HG02884 (cell line): ENCODE measurements around the gene PRTFDC1.

ENCODE experiments used
- ATAC-seq: cut with Tn5 transposase; IDR thresholded peaks from one replicate; pipeline ENCODE4 v1.9.1; 2021; ENCODE audit warnings: mild to moderate bottlenecking, moderate library complexity; ENCODE audit not compliant: unreplicated experiment

PRTFDC1 gene

DNA sequence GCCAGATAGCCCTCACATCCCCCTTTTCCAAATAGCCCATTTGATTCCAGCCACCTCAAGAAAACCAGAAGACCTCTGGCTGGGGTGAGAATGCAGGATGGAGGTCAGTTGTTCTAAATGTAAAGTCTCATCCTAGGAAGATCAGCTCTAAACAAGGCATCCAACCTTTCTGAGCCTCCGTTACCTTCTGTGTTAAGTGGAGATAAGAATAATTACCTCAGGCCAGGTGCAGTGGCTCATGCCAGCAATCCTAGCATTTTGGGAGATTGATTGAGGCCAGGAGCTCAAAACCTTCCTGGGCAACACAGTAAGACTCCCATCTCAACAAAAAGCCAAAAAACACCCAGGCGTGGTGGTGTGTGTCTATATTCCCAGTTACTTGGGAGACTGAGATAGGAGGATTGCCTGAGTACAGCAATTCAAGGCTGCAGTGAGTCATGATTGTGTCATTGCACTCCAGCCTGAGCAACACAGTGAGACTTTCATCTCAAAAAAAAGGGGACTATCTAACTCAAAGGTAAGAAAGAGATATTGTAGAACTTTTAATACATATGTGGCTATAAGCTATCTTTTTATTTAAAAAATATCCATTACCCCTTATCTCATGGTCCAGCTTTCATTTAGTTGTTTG is 43.5 kb downstream of the PRTFDC1 start:
- no peak for ATAC-seq

DNA sequence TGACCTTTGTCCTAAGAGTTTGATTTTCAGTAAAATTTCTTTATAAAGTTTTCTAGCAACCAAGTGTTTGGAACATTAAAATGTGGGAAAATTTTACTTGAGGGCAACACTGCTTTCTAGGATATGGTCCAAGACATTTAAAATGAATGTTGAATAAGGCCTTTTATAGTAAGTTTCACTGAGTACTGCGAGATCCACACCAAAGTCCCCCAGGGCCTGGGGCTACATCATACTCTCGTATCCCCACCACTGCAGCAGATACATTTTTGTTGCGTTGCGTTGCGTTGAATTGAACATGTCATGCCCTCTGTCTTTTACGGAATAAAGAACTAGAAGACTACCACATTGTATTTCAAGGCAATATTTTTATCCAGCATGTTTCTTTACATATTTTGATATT is 44.5 kb downstream of the PRTFDC1 start:
- no peak for ATAC-seq

DNA sequence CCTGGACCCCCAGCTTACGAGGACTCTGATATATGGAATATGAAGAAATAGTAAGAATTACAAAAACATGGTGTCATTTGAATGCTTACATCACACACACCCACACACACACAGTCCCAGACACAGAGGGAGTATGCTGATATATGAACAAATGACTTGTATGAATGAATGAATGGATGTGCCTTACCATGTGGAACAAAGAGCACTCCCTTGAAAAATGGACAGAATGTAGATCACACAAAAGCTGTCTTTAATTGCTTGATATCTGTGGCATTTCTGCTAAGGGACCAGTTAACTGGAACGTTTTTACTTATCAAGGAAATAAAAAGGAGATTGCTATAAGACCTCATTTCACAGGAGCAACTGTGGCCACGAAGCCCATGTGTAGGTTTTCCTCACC is 46.0 kb downstream of the PRTFDC1 start:
- ATAC-seq: no peak

DNA sequence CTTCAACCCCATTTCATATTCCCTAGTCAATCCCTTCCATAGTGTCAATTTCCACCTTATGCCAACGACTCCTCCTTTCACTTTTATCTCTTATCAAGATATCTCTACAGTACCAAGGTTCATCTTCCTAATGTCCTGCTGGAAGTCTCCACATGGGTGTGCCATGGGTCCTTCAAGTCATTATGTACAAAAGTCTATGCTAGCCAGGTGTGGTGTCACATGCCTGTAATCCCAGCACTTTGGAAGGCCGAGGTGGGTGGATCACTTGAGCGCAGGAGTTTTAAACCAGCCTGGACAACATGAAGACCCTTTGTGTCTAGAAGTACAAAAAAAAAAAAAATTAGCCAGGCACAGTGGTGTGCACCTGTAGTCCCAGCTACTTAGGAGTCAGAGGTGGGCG is 47.6 kb downstream of the PRTFDC1 start:
- no peak for ATAC-seq

DNA sequence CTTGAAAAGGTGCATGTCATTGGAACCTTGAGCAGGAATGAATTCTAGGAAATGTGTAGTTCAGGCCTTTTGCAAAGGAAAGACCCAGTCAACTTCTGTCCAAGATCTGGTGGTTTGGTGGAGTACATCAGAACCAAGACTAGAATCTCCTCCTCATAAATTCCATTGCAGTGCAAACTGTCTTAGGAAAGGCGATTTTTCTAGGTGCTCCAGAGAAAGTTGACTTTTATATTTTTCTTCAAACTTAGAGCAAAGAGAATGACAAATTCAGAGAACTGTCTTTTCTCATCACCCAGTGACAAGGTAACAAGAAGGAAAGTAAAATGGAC is 50.0 kb downstream of the PRTFDC1 start:
- ATAC-seq: no peak

DNA sequence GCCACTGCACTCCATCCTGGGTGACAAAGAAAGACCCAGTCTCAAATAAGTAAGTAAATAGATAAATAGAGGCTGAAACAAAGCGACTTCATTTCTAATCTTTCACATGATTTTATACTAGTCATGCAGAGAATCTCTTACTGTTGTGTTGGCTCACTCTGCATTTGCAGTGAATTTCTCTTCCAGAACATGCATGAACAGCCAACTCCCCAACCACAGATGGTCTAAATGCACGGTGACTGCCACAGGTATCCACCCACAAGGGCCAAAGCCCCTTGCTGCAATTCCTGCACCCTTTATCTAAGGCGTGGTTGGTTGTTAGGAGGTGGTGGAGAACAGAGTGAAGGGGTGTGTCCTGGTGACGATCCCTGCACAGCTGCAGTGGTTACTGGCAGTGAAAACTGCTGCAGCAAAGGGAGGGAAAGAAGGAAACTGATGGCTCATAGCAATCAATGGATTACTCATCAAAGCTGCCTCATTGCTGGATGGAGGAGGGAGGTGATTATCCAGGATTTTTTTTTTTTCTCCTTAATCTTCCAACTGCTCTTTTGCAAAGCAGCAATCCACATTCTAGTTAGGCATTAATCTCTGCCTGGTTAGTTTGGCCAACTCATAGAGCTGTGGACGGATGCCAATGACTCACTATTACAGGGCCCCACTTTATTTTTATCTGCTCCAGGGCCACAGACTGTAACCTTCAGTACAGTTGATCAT is 50.6 kb downstream of the PRTFDC1 start:
- peak; percentile 27 for ATAC-seq

DNA sequence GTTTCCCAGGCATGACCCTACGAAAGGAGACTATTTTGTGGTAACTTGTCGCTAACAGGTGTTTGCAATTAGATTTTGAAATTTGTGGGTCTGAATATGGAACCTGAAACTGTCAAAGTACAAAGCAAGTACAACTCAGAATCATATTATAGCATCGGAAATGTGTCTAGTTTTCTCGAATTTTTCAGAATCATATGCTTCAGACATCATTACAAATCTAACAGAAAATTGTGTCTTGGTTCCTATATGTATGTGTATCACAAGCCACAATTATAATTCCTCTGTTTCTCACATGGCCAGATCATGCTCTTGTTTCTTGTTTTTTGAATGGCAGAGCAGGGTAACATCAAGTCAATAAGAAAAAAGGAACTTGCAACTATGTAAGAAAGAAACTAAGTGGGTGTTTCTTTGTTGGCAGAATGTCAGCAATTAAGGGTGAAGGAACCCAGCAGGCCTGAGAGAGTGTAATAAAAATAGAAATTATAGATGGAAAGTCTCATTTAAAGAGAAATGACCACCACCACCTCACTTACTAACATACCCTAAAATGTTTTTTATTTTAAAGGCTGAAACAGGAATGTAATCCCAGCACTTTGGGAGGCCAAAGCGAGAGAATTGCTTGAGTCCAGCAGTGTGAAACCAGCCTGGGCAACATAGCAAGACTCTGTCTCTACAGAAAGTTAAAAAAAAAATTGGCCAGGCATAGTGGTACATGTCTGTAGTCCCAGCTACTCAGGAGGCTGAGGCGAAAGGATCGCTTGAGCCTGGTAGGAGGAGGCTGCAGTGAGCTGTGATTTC is 51.3 kb downstream of the PRTFDC1 start:
- ATAC-seq: peak; percentile 78

DNA sequence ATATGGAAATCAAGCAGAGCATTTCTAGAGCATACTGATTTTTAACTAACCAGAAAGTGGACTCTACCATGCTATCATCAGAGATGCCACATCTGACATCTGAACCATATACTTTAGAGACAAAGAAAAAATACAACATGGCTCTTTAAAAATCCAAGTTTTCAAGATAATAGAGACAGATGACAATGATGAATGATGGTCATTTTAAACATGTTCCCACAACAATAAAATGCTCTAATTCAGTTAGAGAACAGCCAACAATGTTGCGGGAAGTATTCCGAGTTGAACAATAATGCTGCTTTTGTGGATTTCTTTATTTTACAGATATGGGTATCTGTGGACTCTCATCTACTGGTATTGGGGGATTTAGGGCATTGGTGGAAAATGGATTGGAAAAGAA is 52.8 kb downstream of the PRTFDC1 start:
- no peak for ATAC-seq

DNA sequence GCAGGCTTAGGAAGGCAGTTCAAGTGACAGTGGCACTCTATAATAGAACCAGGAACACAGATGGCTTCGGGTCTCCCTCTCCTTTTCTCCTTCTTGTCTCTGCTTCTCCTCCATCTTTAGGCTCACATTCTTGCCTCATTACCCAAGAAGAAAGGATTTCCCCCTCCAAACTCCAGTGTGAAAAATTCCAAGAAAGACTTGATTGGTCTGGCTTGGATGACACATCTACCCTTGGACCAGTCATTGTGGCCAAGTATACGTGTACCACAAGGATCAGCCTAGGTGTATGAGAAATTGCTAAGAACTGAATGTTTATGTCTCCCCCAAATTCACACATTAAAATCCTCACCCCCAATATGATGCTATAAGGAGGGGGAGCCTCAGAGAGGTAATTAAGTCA is 53.9 kb downstream of the PRTFDC1 start:
- ATAC-seq: no peak

DNA sequence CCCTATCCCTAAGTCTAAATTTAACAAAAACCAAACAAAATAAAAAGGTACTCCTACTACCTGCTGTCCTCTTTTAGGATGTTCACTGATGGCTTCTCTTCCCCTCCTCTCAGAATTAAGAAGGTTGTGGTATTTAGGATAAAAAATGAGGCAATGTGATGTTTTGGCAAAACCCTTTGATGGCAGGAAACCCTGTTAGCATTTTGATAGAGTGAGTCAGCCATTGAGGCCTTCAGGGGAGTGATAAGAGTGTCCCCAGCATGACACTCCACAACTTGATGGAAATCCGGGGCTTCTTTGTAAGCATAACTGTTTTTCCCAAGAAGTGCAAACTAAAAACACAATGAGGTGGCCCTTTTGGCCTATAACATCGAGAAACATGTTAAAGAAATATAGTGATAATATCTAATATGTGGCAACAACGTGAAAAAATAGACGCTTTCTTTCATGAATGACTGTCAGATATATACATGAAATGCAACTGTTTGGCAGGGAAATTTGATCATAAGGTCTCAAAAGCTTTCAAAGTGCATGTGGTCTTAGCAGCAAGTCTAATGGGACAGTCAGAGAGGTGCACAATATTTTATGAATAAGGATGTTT is 55.0 kb downstream of the PRTFDC1 start:
- no peak for ATAC-seq

DNA sequence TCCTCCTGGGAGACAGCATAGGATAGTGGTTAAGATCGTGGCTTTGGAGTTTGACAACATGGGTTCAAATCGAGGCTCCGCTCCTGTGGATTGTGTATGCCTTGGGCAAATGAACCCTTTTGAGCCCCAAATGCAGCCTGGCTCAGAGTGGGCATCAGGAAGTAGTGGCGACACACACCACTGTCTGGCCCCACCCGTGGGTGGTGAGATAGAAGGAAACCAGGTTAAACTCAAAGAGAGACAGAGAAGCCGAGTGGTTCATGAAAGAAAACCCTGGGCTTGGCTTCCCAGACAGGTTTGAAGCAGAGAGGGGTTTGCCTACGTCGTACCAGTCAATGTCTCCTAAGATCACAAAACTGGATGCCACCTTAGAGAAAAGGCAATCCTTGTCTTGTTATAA is 57.7 kb downstream of the PRTFDC1 start:
- ATAC-seq: no peak

DNA sequence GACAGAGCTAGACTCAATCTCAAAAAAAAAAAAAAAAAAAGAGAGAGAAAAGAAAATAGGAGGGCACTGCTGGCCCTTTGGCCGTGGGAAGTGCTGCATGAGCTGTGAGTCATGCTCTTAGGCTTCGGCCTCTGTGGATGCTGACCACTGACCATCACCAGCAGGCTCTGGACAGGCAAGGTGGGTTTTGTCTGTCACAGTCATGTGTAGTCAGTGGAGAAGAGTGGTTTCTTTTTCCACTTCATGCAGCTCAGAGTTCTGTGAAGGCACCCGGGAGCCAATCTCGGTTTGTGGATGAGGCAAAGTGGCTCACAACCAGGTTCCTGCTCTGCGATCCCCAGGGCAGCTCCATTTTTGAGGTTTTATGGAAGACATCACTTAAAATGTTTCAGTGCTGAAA is 58.1 kb downstream of the PRTFDC1 start:
- no peak for ATAC-seq

DNA sequence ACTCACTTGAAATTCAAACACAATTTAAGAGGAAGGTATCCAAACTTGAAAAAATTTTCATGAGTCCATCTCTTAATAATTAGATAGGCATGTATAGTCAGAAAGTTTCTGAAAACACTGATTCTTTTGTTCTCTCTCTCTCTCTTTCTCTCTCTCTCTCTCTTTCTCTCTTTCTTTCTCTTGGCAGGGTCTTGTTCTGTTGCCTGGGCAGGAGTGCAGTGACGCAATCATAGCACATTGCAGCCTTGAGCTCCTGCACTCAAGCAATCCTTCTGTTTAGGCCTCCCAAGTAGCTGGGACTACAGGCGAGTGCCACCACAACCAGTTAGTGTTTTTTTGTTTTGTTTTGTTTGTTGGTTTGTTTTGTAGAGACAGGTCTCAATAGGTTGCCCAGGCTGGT is 59.3 kb downstream of the PRTFDC1 start:
- ATAC-seq: no peak

DNA sequence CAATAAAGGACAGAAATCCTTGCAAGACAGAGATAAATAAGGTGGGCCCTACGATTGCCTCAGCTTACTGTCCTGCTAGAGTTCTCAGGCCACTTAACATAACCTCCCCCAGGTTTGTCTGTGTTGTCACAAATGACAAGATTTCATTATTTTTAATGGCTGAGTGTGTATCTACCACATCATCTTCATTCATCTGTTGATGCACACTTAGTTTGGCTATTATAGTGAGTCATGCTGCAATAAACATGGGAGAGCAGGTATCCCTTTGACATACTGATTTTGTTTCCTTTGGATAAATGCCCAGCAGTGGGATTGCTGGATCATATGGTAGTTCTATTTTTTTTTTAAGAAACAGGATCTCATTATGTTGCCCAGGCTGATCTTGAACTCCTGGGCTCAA is 60.6 kb downstream of the PRTFDC1 start:
- ATAC-seq: no peak

DNA sequence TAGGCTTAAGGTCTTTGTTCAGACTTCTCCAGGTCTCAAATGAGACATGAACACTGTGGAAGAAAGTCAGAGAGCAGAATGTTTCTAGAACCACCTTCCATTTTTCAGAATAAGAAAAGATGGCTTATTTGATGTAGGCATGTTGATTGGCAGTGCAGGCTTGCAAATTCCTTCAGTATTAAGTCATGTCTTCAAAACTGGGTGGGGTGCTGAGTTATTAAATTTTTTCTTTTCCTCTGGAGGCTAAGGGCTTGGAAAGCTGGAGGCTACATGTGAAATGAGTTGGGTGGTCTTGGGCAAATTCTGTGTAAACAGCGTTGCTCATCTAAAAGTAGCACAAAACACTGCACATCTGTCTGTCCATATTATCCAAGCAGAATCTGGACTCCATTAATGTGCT is 62.8 kb downstream of the PRTFDC1 start:
- no peak for ATAC-seq

DNA sequence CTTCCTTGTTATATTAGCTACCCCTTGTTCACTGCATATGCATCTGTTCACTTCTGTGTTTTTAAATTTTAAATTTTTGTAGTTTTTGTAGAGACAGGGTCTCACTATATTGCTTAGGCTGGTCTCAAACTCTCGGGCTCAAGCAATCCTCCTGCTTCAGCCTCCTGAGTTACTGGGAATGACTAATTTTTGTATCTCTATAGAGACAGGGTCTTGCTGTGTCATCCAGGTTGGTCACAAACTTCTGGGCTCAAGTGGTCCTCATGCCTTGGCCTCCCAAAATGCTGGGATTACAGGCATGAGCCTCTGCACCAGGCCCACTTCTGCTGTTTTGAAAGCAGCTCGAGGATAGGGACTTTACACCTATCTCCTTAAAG is 64.6 kb downstream of the PRTFDC1 start:
- peak; percentile 11 for ATAC-seq

DNA sequence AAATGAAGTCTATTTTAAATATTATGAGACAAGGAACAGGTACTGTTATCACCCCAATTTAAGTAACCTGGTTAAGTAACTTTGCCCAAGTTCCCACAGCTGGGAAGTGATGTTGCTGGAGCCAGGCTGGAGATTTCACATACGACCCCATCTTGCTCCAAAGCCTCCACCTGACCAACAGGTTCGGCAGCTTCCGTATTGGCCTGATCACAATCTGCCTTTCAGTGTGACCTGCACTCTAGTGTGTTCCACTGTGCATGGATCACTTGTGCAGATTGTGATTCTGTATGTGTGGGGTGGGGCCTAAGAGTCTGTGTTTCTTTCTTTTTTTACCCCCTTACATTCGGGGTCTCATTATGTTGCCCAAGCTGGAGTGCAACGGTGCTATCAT is 66.1 kb downstream of the PRTFDC1 start:
- no peak for ATAC-seq

DNA sequence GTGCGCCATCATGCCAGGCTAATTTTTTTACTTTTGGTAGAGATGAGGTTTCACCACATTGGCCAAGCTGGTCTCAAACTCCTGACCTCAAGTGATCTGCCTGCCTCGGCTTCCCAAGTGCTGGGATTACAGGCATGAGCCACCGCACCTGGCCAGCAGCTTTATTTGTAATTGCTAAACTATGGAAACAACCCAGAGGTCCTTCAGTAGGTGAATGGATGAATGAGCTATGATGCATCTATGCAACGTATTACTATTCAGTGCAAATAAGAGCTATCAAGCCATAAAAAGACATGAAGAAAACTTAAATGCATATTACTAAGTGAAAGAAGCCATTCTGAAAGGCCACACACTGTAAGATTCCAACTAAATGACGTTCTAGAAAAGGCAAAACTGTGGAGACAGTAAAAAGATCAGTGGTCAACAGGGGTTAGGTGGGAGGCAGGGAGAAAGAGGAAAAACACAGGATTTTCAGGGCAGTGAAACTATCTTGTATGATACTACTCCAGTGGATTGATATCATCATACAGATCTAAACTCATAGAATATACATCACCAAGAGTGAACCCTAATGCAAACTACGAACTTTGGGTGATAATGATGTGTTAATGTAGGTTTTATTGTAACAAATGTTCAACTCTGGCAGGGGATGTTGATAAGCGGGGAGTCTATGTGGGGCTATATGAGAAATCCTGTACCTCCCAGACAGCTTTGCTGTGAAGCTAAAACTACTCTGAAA is 66.7 kb downstream of the PRTFDC1 start:
- no peak for ATAC-seq

DNA sequence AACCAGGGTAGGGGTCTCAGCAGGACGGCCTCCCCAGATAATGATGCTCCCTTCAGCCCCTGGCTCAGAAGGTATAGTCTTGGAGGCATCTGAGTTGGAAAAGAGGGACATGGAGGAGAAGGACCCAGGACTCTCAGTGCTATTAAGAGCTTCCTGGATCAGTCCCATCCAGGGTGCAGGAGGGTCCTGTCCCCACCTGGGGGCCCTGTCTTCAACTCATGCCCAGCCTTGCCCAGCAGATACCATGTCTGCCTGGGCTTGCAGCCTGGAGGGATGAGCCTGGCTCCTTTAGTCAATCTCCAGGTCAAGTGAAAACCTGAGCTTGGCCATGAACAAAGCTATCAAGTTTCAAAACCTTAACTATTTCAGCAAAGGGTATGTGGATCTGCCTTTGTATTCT is 67.6 kb downstream of the PRTFDC1 start:
- no peak for ATAC-seq

DNA sequence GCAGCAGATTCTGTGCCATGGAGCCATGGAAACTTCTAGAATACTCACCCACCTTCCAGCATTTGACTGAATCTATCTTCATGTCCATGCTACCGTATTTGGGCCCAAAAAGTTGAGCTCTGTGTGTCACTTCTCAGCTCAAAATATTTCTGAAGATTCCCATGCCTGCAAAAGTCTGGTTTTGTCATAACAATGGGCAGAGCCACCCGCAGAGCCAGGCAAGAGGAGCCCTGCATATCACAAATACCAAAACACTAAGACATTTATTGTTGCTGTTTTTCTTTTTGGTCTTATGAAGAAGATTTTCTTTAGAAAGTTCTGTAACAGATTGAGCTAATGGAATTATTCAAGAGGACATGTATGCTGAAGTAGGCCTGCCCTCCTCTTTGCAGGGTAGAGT is 68.1 kb downstream of the PRTFDC1 start:
- ATAC-seq: no peak

DNA sequence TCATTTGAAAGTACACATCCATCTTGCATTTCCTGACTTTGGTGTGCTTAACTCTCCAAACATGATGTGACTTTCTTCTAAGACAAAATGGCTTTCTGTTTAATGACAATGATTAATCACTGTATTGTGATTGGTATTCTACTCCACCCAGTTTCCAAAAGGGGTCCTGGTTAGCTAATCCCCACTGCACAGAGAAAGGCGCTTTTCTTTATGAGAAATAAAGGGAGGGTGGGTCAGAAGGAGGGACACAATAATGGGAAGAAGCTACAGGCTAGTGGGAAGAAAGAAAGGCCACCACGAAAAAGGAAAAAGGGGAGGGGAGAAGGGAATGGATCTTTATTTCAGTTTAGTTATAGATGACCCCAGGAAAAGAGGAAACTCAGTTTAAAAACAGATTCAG is 69.2 kb downstream of the PRTFDC1 start:
- ATAC-seq: no peak
